Activated T-cell treated with anti-CD3 and anti-CD28 coated beads for 48 hours (primary cell): ENCODE data around the gene WDR7.

Experiments
- DNase-seq: peaks from one replicate; pipeline ENCODE4 v3.0.0-alpha.2; 2020; ENCODE audit warnings: low read depth

The WDR7 gene

DNA sequence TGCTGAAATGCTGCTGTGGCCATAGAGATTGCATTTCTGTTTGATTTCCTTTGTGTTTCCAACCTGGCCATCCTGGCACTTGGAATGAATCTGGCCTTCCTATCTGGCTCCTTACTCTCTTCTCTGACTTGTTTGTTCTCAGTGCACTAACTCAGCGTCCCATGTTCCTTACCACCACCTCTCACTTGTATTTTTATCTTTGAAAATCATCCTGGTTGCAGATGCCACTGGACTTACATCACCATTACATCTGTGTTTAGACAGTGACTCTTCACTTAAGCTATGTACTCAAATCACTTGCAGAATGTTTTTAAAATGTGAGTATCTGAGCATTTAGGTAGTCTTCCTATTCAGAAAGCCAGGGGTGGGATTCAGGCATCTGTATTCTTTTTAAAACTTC lies 239.5 kb downstream of the WDR7 start:
- no peak for DNase-seq

- no peak for DNase-seq
Observed at GRCh38 chr18:56891116-56891515, 240.0 kb downstream of the WDR7 start.

DNA sequence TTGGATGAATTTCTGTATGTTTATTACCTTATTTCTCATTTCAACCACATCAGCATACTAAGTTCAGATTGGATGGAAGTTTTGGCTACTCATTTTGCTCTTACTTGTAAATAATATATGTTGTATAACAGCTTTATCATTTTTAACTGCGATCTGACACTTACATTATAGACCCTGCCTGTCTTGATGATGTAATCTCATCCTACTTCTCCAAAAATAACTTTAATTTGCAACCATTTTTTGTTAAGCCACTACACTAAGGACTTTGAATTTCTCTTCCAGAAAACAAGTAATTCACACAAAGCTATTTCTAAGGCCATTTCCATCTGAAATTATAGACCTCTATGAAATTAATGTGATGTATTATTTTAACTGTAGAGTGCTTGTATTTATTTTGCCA lies 240.7 kb downstream of the WDR7 start:
- DNase-seq, result no peak

DNA sequence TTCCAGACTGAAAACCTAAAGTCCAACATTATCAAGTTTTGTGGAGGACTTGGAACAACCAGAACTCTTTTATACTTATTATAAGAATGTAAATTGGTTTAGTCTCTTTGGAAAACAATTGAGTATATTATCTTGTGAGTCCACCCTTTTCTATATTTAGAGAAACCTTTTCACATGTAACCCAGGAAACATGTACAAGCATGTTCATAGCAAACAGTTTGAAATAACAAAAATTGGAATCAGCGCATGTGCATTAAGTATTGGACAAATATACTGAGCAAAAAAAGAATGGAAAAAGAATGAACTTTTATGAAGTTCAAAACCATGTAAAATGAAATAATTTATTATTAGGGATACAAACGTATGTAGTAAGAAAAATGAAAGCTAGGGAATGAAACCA lies 246.0 kb downstream of the WDR7 start:
- no peak for DNase-seq

GRCh38 chr18:56899660-56900059 lies 248.5 kb downstream of the WDR7 start:
- DNase-seq, result no peak

- DNase-seq, result no peak
Observed at GRCh38 chr18:56900195-56901094, 249.3 kb downstream of the WDR7 start.

- no peak for DNase-seq
Observed at GRCh38 chr18:56901919-56902318, 250.8 kb downstream of the WDR7 start.

GRCh38 chr18:56902653-56903052 lies 251.5 kb downstream of the WDR7 start:
- no peak for DNase-seq

DNA sequence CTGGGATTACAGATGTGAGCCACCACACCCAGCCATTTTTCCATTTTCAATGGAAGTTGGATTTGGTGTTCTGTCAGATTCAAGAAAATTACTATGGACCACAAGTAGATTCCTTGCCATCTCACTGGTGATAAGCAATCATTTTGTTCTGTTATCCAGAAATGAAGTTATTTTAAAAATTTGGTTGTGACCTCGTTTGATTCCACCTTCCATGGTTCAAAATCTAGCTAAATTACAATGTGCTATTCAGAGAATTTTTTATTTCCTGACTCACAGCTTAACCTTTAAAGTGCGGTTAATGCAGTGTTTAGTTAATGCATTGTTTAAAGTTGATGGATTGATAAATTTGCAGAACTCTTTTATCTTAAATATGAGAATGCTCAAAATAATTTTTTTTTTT lies 252.5 kb downstream of the WDR7 start:
- DNase-seq, result no peak

DNA sequence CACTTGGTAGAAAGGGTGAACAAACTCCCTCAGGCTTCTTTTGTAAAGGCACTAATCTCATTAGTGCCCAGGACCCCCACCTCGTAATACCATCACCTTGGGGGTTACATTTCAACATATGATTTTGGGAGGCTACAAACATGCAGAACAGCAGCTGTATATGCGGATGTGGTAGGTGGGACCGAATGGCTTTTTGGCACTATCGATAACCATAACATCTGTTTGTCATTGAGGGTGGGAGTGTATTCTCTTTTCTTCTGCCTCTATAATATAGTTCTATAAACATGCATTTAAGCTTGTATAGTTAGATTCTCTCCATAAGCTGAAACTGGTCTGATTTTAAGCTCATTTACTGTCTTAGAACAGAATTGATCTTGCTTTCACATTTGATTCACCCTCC lies 256.6 kb downstream of the WDR7 start:
- no peak for DNase-seq

- DNase-seq, result no peak
Observed at GRCh38 chr18:56910237-56910636, 259.1 kb downstream of the WDR7 start.

DNA sequence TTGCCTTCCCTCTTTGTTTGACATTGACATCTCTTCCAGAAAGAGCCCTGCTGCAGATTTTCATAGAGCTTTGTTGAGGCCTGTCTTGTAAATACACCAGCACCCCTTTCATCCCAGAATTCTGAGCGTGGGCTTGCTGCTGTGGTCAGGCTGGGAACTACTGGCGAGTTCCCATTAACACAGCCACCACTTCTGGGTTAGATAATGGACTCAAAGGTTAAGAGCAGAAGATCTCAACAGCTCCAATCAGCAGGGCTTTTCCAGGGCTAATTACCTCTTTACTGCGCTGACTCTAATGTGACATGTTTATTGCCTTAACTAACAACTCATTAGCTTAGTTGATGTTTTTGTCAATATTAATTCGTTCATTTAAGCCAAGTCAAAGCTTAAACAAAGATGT lies 259.8 kb downstream of the WDR7 start:
- no peak for DNase-seq

- no peak for DNase-seq
Observed at GRCh38 chr18:56913941-56914340, 262.8 kb downstream of the WDR7 start.

GRCh38 chr18:56919190-56919589 lies 268.0 kb downstream of the WDR7 start:
- DNase-seq, result no peak

DNA sequence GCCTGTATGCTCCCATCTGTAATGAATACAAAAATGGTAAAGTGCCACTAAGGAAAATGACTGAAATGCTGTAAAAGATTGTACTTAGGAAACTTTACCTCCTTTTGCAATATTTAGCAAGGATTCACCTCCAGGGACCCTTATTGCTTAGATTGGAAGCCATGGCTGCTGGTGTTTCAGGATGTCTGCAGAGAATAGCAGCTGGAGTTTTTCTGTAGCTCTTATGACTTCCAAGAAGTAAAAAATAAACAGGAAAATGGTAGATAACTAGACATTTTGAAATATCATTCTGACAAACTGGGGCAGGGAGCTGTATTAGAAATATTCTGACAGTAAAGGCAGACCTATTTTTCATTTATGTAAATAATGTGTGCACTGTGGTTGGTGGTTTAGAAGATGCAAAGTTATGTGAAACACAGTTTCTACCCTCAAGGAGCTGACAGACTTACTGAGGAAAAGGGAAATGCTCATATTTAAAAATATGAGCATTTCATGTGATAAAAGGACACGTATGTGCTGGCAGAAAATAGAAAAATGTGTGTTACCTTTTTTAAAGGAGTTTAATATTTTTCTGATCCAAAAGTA lies 270.8 kb downstream of the WDR7 start:
- DNase-seq, result no peak

DNA sequence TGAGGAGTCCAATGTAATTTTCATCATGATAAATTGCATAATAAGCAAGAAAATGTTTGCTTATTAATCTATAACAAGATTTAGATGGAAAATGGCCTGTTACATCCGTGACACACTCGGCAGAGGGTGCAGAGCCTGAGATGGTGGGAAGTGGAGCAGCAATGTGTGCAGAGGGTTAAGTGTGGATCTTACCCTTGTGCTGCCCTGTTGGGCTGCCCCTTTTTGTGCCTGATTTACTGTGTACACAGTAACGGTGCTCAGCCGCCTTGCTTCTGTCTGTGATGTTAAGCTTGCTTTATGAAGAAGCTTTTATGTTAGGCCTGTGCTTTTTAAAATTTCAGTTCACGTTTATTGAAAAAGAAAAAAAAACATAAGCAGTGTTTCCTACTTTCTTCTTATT lies 275.6 kb downstream of the WDR7 start:
- no peak for DNase-seq

GRCh38 chr18:56927786-56928185 lies 276.6 kb downstream of the WDR7 start:
- DNase-seq, result no peak

GRCh38 chr18:56929886-56930285 lies 278.7 kb downstream of the WDR7 start:
- no peak for DNase-seq

DNA sequence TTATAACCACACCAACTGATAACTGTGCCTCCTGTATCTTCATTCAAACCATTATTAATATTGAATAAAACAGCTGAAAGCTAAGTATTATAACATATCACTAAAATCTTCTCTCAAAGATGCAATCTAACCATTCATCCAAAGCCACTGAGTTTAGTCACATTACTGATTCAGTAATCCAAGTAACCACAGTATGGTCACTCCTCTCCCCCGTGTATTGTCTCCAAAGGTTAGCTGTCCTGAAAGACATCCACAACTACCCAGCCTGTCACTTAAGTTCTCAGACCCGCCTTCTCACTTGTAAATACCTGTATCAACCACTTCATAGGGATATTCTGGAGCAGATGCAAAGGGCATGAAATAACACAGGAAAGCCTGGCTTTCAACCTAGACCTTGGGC lies 282.3 kb downstream of the WDR7 start:
- DNase-seq, result no peak

DNA sequence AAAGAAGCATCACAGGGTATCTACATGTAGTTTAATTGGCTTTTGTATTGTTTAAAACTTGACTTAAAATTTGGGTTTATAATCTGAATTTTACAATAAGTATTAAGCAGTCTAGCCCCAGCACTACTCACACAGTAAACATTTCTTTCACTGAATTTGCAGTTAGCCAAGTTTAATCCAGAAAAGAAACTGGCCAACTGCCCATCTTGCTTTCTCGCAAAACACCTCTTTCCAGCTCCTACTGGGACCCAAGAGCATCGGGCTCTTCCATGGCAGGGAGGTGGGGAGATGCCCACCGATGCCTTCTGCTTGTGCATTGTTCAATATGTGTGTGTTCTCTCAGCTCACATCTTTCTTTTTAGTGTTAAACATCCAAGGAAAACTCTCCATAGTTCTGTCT lies 283.0 kb downstream of the WDR7 start:
- no peak for DNase-seq

DNA sequence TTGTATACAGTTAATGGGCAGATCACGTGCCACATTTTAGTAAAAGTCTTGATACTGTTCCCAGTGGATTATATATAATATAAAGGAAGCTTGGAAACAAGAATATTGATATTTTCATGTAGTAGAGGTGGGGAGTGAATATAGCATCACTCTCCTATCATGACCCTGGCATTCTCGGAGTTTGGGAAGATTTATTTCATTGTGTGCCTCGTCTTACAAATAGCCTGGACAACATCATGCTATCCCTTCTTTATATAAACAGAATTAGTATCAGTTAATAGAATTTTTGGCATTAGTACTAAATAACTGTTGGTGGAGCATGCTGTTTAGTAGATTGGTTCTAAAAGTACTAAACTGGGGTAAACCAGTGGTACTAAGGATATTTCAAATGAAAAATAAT lies 283.7 kb downstream of the WDR7 start:
- no peak for DNase-seq

GRCh38 chr18:56935434-56936040 lies 284.4 kb downstream of the WDR7 start:
- DNase-seq, result no peak

DNA sequence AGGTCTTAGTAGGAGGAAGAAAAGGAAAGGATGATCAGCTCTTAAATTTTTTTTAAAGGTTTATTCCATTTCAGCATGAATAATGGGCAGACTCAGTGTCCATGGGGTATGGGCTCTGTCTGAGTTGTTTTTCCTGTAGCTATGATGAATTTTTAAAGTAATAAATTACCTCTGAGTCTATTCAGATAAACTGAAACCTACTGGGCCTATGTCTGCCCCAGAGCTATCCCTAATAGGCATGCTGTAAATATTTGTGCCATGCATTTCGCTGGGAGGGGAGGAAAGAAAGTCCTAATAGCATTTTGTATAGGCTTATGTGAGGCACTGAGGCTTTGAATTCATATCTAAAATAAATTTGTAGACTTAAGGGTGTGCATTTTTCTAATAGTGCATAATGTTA lies 285.3 kb downstream of the WDR7 start:
- DNase-seq, result no peak
